Neuron (in vitro differentiated cells): Measurements from ENCODE around the gene CAMK1D.
"Not testable (repeated sequence)": the region's sequence is repeated elsewhere in the genome, so short reads cannot be mapped to it uniquely, and the experiment has no call there.

Source experiments
- H2AFZ ChIP-seq: one replicate; pipeline ENCODE4 v1.6.1; 2013; ENCODE audit warnings: low read depth, mild to moderate bottlenecking, inconsistent platforms, low read length, moderate library complexity
- H3K27me3 ChIP-seq: one replicate; pipeline ENCODE4 v1.6.1; 2013; ENCODE audit warnings: low read length; ENCODE audit not compliant: insufficient read depth
- H3K36me3 ChIP-seq: one replicate; pipeline ENCODE4 v1.6.1; 2013; ENCODE audit warnings: low read length; ENCODE audit not compliant: insufficient read depth
- H3K4me1 ChIP-seq: one replicate; pipeline ENCODE4 v1.6.1; 2013; ENCODE audit warnings: low read length; ENCODE audit not compliant: insufficient read depth
- H3K4me3 ChIP-seq: 2 replicates; pipeline ENCODE4 v1.5.1; 2013; ENCODE audit warnings: mild to moderate bottlenecking, low read length, moderate library complexity
- H3K9me3 ChIP-seq: one replicate; pipeline ENCODE4 v1.6.1; 2013; ENCODE audit warnings: low read length

CAMK1D gene

GRCh38 chr10:12361115-12361514 is 11.8 kb downstream of the CAMK1D start:
- H3K36me3 ChIP-seq, H3K9me3 ChIP-seq, H2AFZ ChIP-seq, H3K27me3 ChIP-seq, H3K4me3 ChIP-seq: not testable (repeated sequence)
- peaks cover 12% of the 10 kb centered on the region for H3K4me1 ChIP-seq

DNA sequence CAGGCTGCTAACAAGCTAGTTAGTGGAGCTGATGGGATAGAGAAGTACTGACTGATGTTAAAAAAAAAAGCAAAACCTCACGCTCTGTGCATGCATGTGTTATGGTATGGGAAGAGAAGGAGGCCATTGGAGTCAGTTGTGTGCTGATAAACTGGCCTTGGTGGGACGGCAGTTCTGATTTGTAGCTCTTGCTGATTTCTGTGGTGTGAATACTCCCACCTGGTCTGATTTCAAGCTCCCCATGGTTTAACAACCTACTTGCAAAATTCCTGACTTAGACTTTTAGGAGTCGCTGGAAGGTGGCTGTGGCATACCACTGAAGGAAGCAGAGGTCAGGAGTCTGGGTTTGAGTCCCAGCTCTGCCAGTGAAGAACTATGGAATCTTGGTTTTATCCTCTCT is 15.2 kb downstream of the CAMK1D start:
- H3K4me1 ChIP-seq, result peaks cover 12% of the 10 kb centered on the region
- H3K9me3 ChIP-seq, result peaks cover 6% of the 10 kb centered on the region

DNA sequence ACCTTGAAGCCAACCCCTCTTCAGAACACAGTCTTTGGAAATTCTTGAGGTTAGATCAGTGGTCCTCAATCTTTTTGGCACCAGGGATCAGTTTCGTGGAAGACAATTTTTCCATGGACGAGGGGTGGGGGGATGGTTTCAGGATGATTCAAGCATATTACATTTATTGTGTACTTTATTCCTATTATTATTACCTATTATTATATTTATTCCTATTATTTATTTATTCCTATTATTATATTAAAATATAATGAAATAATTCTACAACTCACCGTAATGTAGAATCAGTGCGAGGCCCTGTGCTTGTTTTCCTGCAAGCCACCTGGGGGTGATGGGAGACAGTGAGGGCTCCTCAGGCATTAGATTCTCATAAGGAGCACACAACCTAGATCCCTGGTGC is 17.9 kb downstream of the CAMK1D start:
- no peaks in the 10 kb centered on the region for H3K36me3 ChIP-seq
- no peak overlapping the region for H3K4me3 ChIP-seq
- peaks cover 6% of the 10 kb centered on the region for H3K9me3 ChIP-seq
- no peaks in the 10 kb centered on the region for H3K27me3 ChIP-seq
- no peak overlapping the region for H2AFZ ChIP-seq
- no peaks in the 10 kb centered on the region for H3K4me1 ChIP-seq

More for the DNA sequence above, 15.2 kb downstream of the CAMK1D start:
- no peak overlapping the region for H2AFZ ChIP-seq
- H3K27me3 ChIP-seq, result no peaks in the 10 kb centered on the region
- H3K36me3 ChIP-seq, result no peaks in the 10 kb centered on the region
- no peak overlapping the region for H3K4me3 ChIP-seq

- Histone ChIP-seq H3K9me3 (peaks cover 2% of the 10 kb centered on the region), H3K4me3 (no peak overlapping the region), H3K36me3 (no peaks in the 10 kb centered on the region)
Measured at GRCh38 chr10:12369982-12370381, 20.6 kb downstream of the CAMK1D start.

GRCh38 chr10:12372846-12373245 is 23.5 kb downstream of the CAMK1D start:
- Histone ChIP-seq H3K4me1 (no peaks in the 10 kb centered on the region), H3K9me3 (peaks cover 2% of the 10 kb centered on the region), H3K4me3 (no peak overlapping the region), H3K27me3 (no peaks in the 10 kb centered on the region), H3K36me3 (no peaks in the 10 kb centered on the region), H2AFZ (no peak overlapping the region)

More at GRCh38 chr10:12369982-12370381, 20.6 kb downstream of the CAMK1D start:
- no peak overlapping the region for H2AFZ ChIP-seq
- H3K27me3 ChIP-seq, result no peaks in the 10 kb centered on the region
- no peaks in the 10 kb centered on the region for H3K4me1 ChIP-seq

DNA sequence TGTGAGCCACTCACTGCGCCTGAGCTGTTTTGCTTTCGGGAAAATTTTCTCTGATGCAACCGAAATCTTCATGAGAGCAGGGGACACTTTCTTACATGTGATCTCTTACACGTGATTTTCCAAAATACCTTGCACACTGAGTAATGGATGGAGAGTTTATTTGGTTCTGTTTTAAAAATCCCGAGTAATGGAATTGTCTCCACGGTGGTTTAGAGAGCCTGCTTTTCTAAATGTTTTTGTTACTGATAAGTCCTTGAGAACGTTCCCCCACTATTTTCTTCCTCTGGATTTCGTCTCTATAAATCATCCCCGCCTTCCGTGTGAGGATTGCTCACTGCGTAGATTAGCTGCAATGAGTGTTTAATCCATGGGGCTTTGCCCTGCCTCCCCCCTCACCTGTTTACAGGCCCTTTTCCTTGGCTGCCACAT is 25.7 kb downstream of the CAMK1D start:
- Histone ChIP-seq H3K36me3 (no peaks in the 10 kb centered on the region), H3K27me3 (no peaks in the 10 kb centered on the region), H3K4me3 (no peak overlapping the region), H2AFZ (no peak overlapping the region), H3K9me3 (peaks cover under 1% of the 10 kb centered on the region), H3K4me1 (no peaks in the 10 kb centered on the region)

DNA sequence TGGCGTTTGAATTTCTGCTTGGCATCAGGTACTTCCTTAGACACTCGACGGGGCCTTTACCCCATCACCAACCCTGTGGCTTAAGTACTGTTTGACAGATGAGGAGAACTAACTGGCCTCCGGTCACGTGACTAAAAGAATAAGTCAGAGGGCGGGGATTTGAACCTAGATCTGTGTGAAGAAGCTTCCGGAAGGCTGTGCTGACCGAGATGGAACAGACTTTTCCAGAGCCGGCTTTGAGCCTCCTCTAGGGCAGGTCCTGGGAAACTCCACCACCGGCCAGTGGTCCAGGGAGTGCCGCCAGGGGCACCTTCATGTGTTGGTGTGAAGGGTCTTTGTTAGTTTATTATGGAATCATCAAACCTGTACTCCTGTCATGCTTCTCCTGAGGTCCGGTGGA is 26.9 kb downstream of the CAMK1D start:
- Histone ChIP-seq H3K4me3 (no peak overlapping the region), H2AFZ (no peak overlapping the region), H3K4me1 (no peaks in the 10 kb centered on the region), H3K27me3 (no peaks in the 10 kb centered on the region), H3K9me3 (no peaks in the 10 kb centered on the region), H3K36me3 (no peaks in the 10 kb centered on the region)

- H3K4me3 ChIP-seq, result no peak overlapping the region
- no peaks in the 10 kb centered on the region for H3K4me1 ChIP-seq
- no peak overlapping the region for H2AFZ ChIP-seq
- H3K27me3 ChIP-seq, result no peaks in the 10 kb centered on the region
- no peaks in the 10 kb centered on the region for H3K36me3 ChIP-seq
- H3K9me3 ChIP-seq, result no peaks in the 10 kb centered on the region
Measured at GRCh38 chr10:12377658-12378290, 28.4 kb downstream of the CAMK1D start.

- Histone ChIP-seq H3K4me3 (no peak overlapping the region), H2AFZ (no peak overlapping the region), H3K9me3 (no peaks in the 10 kb centered on the region), H3K27me3 (no peaks in the 10 kb centered on the region), H3K4me1 (no peaks in the 10 kb centered on the region), H3K36me3 (no peaks in the 10 kb centered on the region)
Measured at GRCh38 chr10:12380999-12381398, 31.7 kb downstream of the CAMK1D start.

DNA sequence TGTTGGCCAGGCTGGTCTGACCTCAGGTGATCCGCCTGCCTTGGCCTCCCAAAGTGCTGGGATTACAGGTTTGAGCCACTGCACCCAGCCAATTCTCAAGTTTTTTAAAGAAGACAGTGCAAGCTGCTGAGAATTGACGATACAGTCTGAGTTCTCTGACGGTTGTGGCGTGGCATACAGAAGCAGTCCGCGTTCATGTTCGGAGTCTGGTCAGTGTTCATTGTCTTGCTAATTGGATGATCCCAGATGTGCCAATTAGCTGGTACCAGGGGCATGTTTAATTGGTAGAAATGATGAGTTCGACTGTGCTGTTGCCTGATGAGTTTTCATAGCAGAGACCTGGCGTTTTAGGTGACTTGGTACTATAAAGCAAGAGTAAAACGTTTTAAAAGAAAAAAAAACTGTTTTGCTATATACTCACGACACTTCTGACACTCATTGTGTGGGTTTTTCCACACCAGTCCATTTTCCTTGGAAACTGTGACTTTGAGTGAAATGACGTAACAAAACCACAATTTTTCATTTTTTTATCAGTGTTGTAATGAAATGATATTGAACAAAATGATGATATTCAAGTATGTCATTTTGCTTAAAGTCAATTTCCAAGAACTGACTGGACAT is 32.3 kb downstream of the CAMK1D start:
- no peak overlapping the region for H3K4me3 ChIP-seq
- H3K27me3 ChIP-seq, result no peaks in the 10 kb centered on the region
- no peaks in the 10 kb centered on the region for H3K4me1 ChIP-seq
- H2AFZ ChIP-seq, result no peak overlapping the region
- H3K9me3 ChIP-seq, result no peaks in the 10 kb centered on the region
- H3K36me3 ChIP-seq, result no peaks in the 10 kb centered on the region

- Histone ChIP-seq H3K4me3 (no peak overlapping the region), H3K27me3 (no peaks in the 10 kb centered on the region), H3K36me3 (no peaks in the 10 kb centered on the region), H3K4me1 (no peaks in the 10 kb centered on the region), H2AFZ (no peak overlapping the region), H3K9me3 (no peaks in the 10 kb centered on the region)
Measured at GRCh38 chr10:12382157-12382548, 32.8 kb downstream of the CAMK1D start.

DNA sequence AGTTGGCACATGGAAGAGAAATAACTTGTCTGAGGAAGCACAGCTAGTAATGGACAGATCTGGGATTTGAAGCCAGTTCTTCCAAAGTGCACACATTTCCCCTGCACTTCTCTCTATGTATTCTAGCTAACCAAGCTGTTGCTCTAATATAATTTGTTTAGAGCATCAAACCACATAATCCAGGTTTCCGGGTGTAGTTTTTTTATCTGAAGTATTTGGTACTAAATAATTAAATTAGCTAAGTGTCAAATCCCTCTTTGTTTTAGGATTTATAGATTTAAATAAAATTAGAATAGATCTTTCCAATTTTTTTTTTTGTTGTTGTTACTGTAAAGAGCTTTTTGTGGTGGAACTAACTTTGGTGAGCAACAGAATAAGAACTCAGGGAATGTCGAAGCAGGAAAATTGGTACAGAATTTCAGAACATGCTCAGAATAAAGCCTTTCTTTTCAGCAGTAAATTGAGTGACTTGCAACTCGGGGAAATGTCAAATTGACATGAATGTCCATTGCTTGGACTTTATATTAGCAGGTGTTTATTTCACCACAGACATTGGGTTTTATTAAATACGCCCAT is 33.7 kb downstream of the CAMK1D start:
- no peaks in the 10 kb centered on the region for H3K36me3 ChIP-seq
- no peaks in the 10 kb centered on the region for H3K9me3 ChIP-seq
- H3K4me3 ChIP-seq, result no peak overlapping the region
- no peaks in the 10 kb centered on the region for H3K4me1 ChIP-seq
- no peaks in the 10 kb centered on the region for H3K27me3 ChIP-seq
- no peak overlapping the region for H2AFZ ChIP-seq

- Histone ChIP-seq H2AFZ (no peak overlapping the region), H3K4me1 (no peaks in the 10 kb centered on the region), H3K9me3 (no peaks in the 10 kb centered on the region)
Measured at GRCh38 chr10:12384906-12385305, 35.6 kb downstream of the CAMK1D start.

More at GRCh38 chr10:12384906-12385305, 35.6 kb downstream of the CAMK1D start:
- no peaks in the 10 kb centered on the region for H3K27me3 ChIP-seq
- H3K4me3 ChIP-seq, result no peak overlapping the region
- no peaks in the 10 kb centered on the region for H3K36me3 ChIP-seq
